Measurements from ENCODE around the gene PTPN12.

GRCh38 chr7:77664715-77665114 is 127.6 kb downstream of the PTPN12 start:
- TF ChIP-seq, protein P1, sequence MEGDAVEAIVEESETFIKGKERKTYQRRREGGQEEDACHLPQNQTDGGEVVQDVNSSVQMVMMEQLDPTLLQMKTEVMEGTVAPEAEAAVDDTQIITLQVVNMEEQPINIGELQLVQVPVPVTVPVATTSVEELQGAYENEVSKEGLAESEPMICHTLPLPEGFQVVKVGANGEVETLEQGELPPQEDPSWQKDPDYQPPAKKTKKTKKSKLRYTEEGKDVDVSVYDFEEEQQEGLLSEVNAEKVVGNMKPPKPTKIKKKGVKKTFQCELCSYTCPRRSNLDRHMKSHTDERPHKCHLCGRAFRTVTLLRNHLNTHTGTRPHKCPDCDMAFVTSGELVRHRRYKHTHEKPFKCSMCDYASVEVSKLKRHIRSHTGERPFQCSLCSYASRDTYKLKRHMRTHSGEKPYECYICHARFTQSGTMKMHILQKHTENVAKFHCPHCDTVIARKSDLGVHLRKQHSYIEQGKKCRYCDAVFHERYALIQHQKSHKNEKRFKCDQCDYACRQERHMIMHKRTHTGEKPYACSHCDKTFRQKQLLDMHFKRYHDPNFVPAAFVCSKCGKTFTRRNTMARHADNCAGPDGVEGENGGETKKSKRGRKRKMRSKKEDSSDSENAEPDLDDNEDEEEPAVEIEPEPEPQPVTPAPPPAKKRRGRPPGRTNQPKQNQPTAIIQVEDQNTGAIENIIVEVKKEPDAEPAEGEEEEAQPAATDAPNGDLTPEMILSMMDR (IDR thresholded peaks at IDR 0.05), result no peak
- TF ChIP-seq POLR2A (IDR thresholded peaks at IDR 0.05) (no peak), EP300 (IDR thresholded peaks at IDR 0.05) (no peak)
